Ishikawa (cell line): ENCODE results near the gene STAC.

Source experiments
- EGR1 ChIP-seq: IDR thresholded peaks from 2 replicates; pipeline ENCODE4 v1.6.1; 2012
- YY1 ChIP-seq: IDR thresholded peaks from 2 replicates; pipeline ENCODE4 v1.6.1; 2012; ENCODE audit warnings: low read depth
- TF ChIP-seq, protein P1 (sequence below): IDR thresholded peaks from 2 replicates; pipeline ENCODE4 v1.6.1; 2012; ENCODE audit warnings: low read depth, mild to moderate bottlenecking
- TF ChIP-seq, protein P2 (sequence below): IDR thresholded peaks from 2 replicates; pipeline ENCODE4 v1.6.1; 2012

DNA sequence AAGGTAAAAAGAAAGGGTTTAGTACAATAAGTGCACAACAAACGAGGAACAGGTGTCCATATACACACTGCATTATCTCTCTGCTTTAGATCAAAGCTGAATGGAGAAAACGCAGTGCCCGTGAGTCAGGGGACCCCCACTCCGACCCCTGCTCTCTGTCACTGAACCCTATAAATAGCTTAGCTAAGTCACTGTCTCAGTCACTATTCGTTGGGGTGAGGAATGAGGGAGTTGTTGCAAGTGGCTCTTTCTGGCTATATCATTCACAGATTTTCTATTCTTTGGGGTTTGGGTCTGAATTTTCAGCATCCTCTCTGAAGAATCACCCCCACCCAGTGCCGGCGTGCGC, 458 bp upstream of the STAC start:
- TF ChIP-seq, protein P1, sequence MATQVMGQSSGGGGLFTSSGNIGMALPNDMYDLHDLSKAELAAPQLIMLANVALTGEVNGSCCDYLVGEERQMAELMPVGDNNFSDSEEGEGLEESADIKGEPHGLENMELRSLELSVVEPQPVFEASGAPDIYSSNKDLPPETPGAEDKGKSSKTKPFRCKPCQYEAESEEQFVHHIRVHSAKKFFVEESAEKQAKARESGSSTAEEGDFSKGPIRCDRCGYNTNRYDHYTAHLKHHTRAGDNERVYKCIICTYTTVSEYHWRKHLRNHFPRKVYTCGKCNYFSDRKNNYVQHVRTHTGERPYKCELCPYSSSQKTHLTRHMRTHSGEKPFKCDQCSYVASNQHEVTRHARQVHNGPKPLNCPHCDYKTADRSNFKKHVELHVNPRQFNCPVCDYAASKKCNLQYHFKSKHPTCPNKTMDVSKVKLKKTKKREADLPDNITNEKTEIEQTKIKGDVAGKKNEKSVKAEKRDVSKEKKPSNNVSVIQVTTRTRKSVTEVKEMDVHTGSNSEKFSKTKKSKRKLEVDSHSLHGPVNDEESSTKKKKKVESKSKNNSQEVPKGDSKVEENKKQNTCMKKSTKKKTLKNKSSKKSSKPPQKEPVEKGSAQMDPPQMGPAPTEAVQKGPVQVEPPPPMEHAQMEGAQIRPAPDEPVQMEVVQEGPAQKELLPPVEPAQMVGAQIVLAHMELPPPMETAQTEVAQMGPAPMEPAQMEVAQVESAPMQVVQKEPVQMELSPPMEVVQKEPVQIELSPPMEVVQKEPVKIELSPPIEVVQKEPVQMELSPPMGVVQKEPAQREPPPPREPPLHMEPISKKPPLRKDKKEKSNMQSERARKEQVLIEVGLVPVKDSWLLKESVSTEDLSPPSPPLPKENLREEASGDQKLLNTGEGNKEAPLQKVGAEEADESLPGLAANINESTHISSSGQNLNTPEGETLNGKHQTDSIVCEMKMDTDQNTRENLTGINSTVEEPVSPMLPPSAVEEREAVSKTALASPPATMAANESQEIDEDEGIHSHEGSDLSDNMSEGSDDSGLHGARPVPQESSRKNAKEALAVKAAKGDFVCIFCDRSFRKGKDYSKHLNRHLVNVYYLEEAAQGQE, result no peak
- TF ChIP-seq, protein P2, sequence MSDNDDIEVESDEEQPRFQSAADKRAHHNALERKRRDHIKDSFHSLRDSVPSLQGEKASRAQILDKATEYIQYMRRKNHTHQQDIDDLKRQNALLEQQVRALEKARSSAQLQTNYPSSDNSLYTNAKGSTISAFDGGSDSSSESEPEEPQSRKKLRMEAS, result no peak
- TF ChIP-seq YY1, result no peak
- TF ChIP-seq EGR1, result no peak
